K562 treated with DMSO at 1 percent for 12 hours (cell line): ENCODE results near the gene KICS2. TPM values are rescaled to one million over a fixed set of nuclear protein-coding genes. Genes with fewer than 3 reads are reported as not detected.

ENCODE experiments used
- total RNA-seq: library from RNA; unstranded; fragments of 300-600 nt; gene quantifications from 2 replicates; pipeline ENCODE4 v1.2.3, GENCODE V29; 2022; ENCODE audit not compliant: insufficient read depth

The KICS2 gene
- total RNA-seq: 1.5 and 2.9 TPM in 2 replicates

GRCh38 chr12:64222009-64222765 is at the start of gene KICS2:
TSS of gene KICS2 (minus strand) at chr12:64222296. CDS start at chr12:64222237, 59 bp downstream.

Other genes starting within 250 kb of the KICS2 start
- gene C12orf56, start 168.5 kb upstream of the KICS2 start, total RNA-seq: 1.9 and 3.4 TPM in 2 replicates
- 37.3 and 143 TPM in 2 replicates for gene XPOT, start 182.1 kb upstream of the KICS2 start, total RNA-seq
- gene TBK1, start 229.8 kb upstream of the KICS2 start, total RNA-seq: 7.9 and 26.7 TPM in 2 replicates